ENCODE measurements around the gene GARIN5B.
A peak's percentile ranks its signal among the peaks of the same experiment; 100 is the strongest.

Gene GARIN5B

GRCh38 chr19:55354698-55355212 is 8.3 kb downstream of the GARIN5B start, which contains the start of gene COX6B2:
Gene COX6B2, minus strand, starts transcription at chr19:55354719. Its CDS starts 198 bp downstream, at chr19:55354521.
- no peak for TF ChIP-seq CTCF (IDR thresholded peaks at IDR 0.05; ENCODE audit: control extremely low read depth, extremely low read depth, low read depth, missing control alignments)
- ChIA-PET POLR2A (no interaction called here), CTCF (no interaction called here)
- DNase-seq (ENCODE audit: extremely low spot score), result no peak

GRCh38 chr19:55353803-55354697 is 9.0 kb downstream of the GARIN5B start:
- TF ChIP-seq CTCF (IDR thresholded peaks at IDR 0.05; ENCODE audit: control extremely low read depth, extremely low read depth, low read depth, missing control alignments), result no peak
- ChIA-PET POLR2A (no interaction called here), CTCF (no interaction called here)
- DNase-seq (ENCODE audit: extremely low spot score), result peak; percentile 86

- TF ChIP-seq CTCF (IDR thresholded peaks at IDR 0.05; ENCODE audit: control extremely low read depth, extremely low read depth, low read depth, missing control alignments), result no peak
- CTCF ChIA-PET, result no interaction called here
- POLR2A ChIA-PET, result no interaction called here
- no peak for DNase-seq (ENCODE audit: extremely low spot score)
These were observed 9.7 kb downstream of the GARIN5B start for GRCh38 chr19:55353356-55353802.

GRCh38 chr19:55352549-55353145 is 10.4 kb downstream of the GARIN5B start:
- POLR2A ChIA-PET, result no interaction called here
- CTCF ChIA-PET, result no interaction called here
- no peak for TF ChIP-seq CTCF (IDR thresholded peaks at IDR 0.05; ENCODE audit: control extremely low read depth, extremely low read depth, low read depth, missing control alignments)
- DNase-seq (ENCODE audit: extremely low spot score), result no peak

- DNase-seq (ENCODE audit: extremely low spot score), result no peak
- POLR2A ChIA-PET, result no interaction called here
- TF ChIP-seq CTCF (IDR thresholded peaks at IDR 0.05; ENCODE audit: control extremely low read depth, extremely low read depth, low read depth, missing control alignments), result no peak
- CTCF ChIA-PET, result no interaction called here
These were observed 11.0 kb downstream of the GARIN5B start for GRCh38 chr19:55352040-55352439.

- ChIA-PET CTCF (interaction anchor here (1.0 to 1.2 kb wide), 3 partner anchors 14 to 50 kb away, joined by 3 read pairs; no protein-coding TSS in a partner anchor), POLR2A (interaction anchor here (1.0 kb wide), 1 partner anchor 11 kb away, joined by 3 read pairs; the partner anchor contains the start of gene KMT5C)
- DNase-seq (ENCODE audit: extremely low spot score), result no peak
- TF ChIP-seq CTCF (IDR thresholded peaks at IDR 0.05; ENCODE audit: control extremely low read depth, extremely low read depth, low read depth, missing control alignments), result no peak
These were observed 12.3 kb downstream of the GARIN5B start for GRCh38 chr19:55350620-55351315.

All from GM10248 (cell line).